DOHH2 (cell line): Measurements from ENCODE around the gene CDK17.

ENCODE experiments used
- H3F3A ChIP-seq: fragments of 200-600 bp; sonication (generic), shearing (Covaris generic); 2 replicates; pipeline ENCODE4 v1.6.0; 2016; ENCODE audit warnings: antibody characterized with exemption, mild to moderate bottlenecking; ENCODE audit not compliant: control insufficient read depth, insufficient read depth
- H3K27ac ChIP-seq: fragments of 200-600 bp; sonication (generic); 2 replicates; pipeline ENCODE4 v1.5.1; 2014; ENCODE audit warnings: low read depth, mild to moderate bottlenecking, low read length, moderate library complexity
- H3K27me3 ChIP-seq: fragments of 200-600 bp; sonication (generic); 2 replicates; pipeline ENCODE4 v1.6.1; 2014; ENCODE audit warnings: mild to moderate bottlenecking, low read length, mixed read lengths; ENCODE audit not compliant: control insufficient read depth
- H3K36me3 ChIP-seq: fragments of 200-600 bp; sonication (generic); 2 replicates; pipeline ENCODE4 v1.6.1; 2014; ENCODE audit warnings: mild to moderate bottlenecking, low read length, moderate library complexity, mixed read lengths; ENCODE audit not compliant: control insufficient read depth
- H3K4me1 ChIP-seq: fragments of 200-600 bp; sonication (generic); 2 replicates; pipeline ENCODE4 v1.6.1; 2014; ENCODE audit warnings: mild to moderate bottlenecking, low read length, mixed read lengths; ENCODE audit not compliant: control insufficient read depth
- H3K4me2 ChIP-seq: fragments of 200-600 bp; sonication (generic); 2 replicates; pipeline ENCODE4 v1.6.0; 2014; ENCODE audit warnings: mild to moderate bottlenecking, low read length, moderate library complexity
- H3K4me3 ChIP-seq: fragments of 200-600 bp; sonication (generic); 2 replicates; pipeline ENCODE4 v1.5.1; 2014; ENCODE audit warnings: mild to moderate bottlenecking, low read length, mixed read lengths
- H3K79me2 ChIP-seq: fragments of 200-600 bp; sonication (generic); 2 replicates; pipeline ENCODE4 v1.6.1; 2014; ENCODE audit warnings: mild to moderate bottlenecking, low read length, mixed read lengths; ENCODE audit not compliant: control insufficient read depth
- H3K9me2 ChIP-seq: fragments of 200-600 bp; sonication (generic); replicated peaks from 2 replicates; pipeline ENCODE4 v1.6.1; 2014; ENCODE audit warnings: mild to moderate bottlenecking, low read length, mixed read lengths; ENCODE audit not compliant: control insufficient read depth
- H3K9me3 ChIP-seq: fragments of 200-600 bp; sonication (generic); 2 replicates; pipeline ENCODE4 v1.6.1; 2014; ENCODE audit warnings: antibody characterized with exemption, low read length, mixed read lengths; ENCODE audit not compliant: control insufficient read depth, insufficient read depth
- H4K20me1 ChIP-seq: fragments of 200-600 bp; sonication (generic); 2 replicates; pipeline ENCODE4 v1.6.0; 2014; ENCODE audit warnings: low read depth, mild to moderate bottlenecking, antibody characterized with exemption, low read length, moderate library complexity; ENCODE audit not compliant: control insufficient read depth, insufficient read depth
- EZH2phosphoT487 ChIP-seq: fragments of 200-600 bp; sonication (generic); IDR thresholded peaks from 2 replicates; pipeline ENCODE4 v1.6.1; 2017; ENCODE audit warnings: borderline replicate concordance, mild to moderate bottlenecking, antibody characterized with exemption, low read length, moderate library complexity, mixed read lengths
- TF ChIP-seq, protein P1 (sequence below): fragments of 200-600 bp; sonication (generic); IDR thresholded peaks from one replicate; pipeline ENCODE4 v1.5.1; 2014; ENCODE audit warnings: antibody characterized with exemption, mild to moderate bottlenecking, low read depth, low read length; ENCODE audit not compliant: poor library complexity, severe bottlenecking

The CDK17 gene

DNA sequence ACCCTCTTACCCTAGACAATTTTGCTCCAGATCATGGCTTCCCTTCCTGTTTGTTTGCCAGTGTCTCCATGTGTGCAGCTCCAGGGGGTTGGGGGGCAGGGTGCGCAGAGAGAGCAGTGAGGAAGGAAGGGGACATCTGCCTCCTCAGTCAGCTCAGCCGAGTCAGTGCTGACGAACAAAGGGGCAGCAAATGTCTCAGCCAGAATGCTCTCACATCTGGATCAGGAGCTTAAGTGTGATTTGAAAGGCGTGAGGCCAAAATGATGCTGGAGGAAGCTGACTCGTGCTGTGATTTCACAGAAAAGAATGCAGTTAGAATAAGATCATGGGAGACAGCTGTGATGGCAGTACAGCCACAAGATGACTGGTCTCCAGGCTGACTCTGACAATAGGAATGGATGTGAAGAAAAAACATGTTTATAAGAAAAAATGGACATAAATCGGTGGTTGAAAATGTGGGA is 27.1 kb upstream of the CDK17 start:
- Histone ChIP-seq H3K4me1 (no peaks in the 10 kb centered on the region), H3K4me2 (no peak overlapping the region), H3K27ac (no peak overlapping the region)

DNA sequence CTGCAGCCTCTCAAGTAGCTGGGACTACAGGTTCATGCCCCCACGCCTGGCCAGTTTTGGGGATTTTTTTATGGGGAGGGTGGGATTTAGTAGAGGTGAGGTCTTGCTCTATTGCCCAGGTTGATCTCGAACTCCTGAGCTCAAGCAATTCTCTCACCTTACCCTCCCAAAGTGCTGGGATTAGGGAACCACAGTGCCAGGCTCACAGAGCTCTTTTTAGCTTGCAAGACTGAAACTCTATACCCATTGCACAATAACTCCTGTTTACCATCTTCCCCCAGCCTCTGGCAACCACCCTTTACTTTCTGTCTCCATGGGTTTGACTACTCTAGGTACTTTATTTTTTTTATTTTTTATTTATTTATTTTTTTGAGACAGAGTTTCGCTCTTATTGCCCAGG is 25.7 kb upstream of the CDK17 start:
- Histone ChIP-seq H3F3A (no peaks in the 10 kb centered on the region), H3K9me2 (no peaks in the 10 kb centered on the region), H3K27ac (no peak overlapping the region), H4K20me1 (no peaks in the 10 kb centered on the region), H3K36me3 (no peaks in the 10 kb centered on the region), H3K4me3 (no peak overlapping the region), H3K4me1 (no peaks in the 10 kb centered on the region), H3K27me3 (no peaks in the 10 kb centered on the region; the same call in 1 of the 2 replicates), H3K9me3 (no peaks in the 10 kb centered on the region), H3K79me2 (no peaks in the 10 kb centered on the region), H3K4me2 (no peak overlapping the region)
- TF ChIP-seq, protein P1, sequence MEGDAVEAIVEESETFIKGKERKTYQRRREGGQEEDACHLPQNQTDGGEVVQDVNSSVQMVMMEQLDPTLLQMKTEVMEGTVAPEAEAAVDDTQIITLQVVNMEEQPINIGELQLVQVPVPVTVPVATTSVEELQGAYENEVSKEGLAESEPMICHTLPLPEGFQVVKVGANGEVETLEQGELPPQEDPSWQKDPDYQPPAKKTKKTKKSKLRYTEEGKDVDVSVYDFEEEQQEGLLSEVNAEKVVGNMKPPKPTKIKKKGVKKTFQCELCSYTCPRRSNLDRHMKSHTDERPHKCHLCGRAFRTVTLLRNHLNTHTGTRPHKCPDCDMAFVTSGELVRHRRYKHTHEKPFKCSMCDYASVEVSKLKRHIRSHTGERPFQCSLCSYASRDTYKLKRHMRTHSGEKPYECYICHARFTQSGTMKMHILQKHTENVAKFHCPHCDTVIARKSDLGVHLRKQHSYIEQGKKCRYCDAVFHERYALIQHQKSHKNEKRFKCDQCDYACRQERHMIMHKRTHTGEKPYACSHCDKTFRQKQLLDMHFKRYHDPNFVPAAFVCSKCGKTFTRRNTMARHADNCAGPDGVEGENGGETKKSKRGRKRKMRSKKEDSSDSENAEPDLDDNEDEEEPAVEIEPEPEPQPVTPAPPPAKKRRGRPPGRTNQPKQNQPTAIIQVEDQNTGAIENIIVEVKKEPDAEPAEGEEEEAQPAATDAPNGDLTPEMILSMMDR, result no peak
- TF ChIP-seq EZH2phosphoT487, result no peak

More for the DNA sequence above, 27.1 kb upstream of the CDK17 start:
- Histone ChIP-seq H4K20me1 (no peaks in the 10 kb centered on the region), H3F3A (no peaks in the 10 kb centered on the region), H3K27me3 (no peaks in the 10 kb centered on the region; the same call in 1 of the 2 replicates), H3K9me2 (no peaks in the 10 kb centered on the region), H3K36me3 (no peaks in the 10 kb centered on the region), H3K79me2 (no peaks in the 10 kb centered on the region), H3K9me3 (no peaks in the 10 kb centered on the region), H3K4me3 (no peak overlapping the region)
- TF ChIP-seq EZH2phosphoT487, result no peak
- TF ChIP-seq, protein P1, result no peak

DNA sequence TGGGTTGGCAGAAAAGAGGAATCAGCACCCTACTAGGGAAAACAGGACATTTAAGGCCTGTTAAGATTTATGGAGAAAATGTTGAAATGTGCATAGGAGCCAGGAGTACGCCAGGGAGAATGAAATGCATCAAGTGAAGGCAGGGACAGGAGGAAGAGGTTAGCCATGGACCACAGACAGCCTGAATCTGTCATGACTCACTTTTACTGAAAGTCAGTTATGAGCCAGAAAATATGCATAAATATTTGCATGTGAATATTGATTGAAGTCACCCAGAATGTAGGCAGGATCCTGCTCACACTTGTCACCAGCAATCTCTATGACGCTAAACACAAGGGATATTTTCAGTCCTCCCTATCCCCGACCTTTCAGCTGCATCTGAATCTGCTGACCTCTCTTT is 25.1 kb upstream of the CDK17 start:
- Histone ChIP-seq H3K9me2 (no peaks in the 10 kb centered on the region), H4K20me1 (no peaks in the 10 kb centered on the region), H3K9me3 (no peaks in the 10 kb centered on the region), H3K4me3 (no peak overlapping the region), H3K27me3 (no peaks in the 10 kb centered on the region; the same call in 1 of the 2 replicates), H3K27ac (no peak overlapping the region), H3K4me2 (no peak overlapping the region), H3K4me1 (no peaks in the 10 kb centered on the region), H3K79me2 (no peaks in the 10 kb centered on the region), H3F3A (no peaks in the 10 kb centered on the region), H3K36me3 (no peaks in the 10 kb centered on the region)
- TF ChIP-seq EZH2phosphoT487, result no peak
- TF ChIP-seq, protein P1, result no peak

DNA sequence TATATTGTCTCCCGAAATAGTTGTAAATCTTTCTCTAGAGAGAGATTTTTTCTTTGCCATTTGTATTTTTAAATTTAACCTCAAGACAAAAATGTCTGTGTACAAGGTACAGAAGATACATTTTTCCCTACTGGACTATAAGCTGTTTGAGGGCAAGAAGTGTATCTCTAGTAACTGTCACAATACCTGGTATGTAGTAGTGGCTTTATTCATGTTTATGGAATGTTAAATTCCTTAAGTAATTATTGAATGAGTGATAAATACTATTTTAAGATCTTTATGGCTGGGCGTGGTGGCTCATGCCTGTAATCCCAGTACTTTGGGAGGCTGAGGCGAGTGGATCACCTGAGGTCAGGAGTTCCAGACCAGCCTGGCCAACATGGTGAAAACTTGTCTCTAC is 24.4 kb upstream of the CDK17 start:
- H3K4me2 ChIP-seq, result no peak overlapping the region
- no peak for TF ChIP-seq EZH2phosphoT487
- TF ChIP-seq, protein P1, result no peak
- H3K79me2 ChIP-seq, result no peaks in the 10 kb centered on the region
- H3K4me3 ChIP-seq, result no peak overlapping the region
- no peaks in the 10 kb centered on the region for H3K9me2 ChIP-seq
- no peaks in the 10 kb centered on the region for H4K20me1 ChIP-seq
- H3K27ac ChIP-seq, result no peak overlapping the region
- H3F3A ChIP-seq, result no peaks in the 10 kb centered on the region
- H3K27me3 ChIP-seq, result no peaks in the 10 kb centered on the region; the same call in 1 of the 2 replicates
- no peaks in the 10 kb centered on the region for H3K4me1 ChIP-seq
- H3K36me3 ChIP-seq, result no peaks in the 10 kb centered on the region
- no peaks in the 10 kb centered on the region for H3K9me3 ChIP-seq
